ENCODE measurements around the gene MYO1D.

Gene MYO1D

GRCh38 chr17:32810690-32811089 lies 66.2 kb downstream of the MYO1D start:
- no peak for DNase-seq

DNA sequence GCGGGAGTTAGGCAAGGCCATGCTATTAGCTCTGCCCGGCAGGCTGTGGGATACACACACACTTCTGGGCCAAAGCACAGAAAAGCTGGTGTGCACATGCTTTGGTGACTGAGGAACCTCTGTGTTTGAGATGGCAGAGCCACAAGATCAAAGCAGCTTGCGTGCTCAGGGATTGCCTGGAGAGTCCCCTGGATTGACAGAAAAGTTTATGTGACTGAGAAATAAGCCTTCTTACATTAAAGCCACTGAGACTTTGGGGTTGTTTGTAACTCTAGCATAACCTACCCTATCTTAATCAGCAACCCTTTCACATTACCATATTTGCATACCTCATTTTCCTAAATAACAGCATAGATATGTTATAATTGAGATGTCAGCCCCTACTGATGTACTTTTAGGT lies 69.3 kb downstream of the MYO1D start:
- DNase-seq: no peak

GRCh38 chr17:32806646-32807045 lies 70.3 kb downstream of the MYO1D start:
- no peak for DNase-seq

GRCh38 chr17:32805029-32805976 lies 71.6 kb downstream of the MYO1D start:
- DNase-seq: no peak

DNA sequence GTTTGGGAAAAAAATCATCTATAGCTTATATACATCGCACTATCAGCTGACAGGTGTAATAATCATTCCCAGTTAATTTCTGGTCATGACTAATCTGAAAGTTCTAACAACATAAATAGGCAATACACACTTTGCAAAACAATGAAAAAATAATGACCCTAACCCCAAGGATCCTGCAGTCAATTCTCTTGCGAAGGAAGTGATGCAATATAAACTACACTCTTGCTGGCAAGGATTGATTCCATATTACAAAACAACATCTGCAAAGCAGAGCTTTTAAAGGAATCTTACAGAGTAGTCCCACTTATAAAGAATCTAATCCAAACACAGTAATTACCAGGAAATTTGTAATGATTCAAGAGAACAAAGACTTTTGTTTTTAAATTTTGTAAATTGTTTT lies 73.4 kb downstream of the MYO1D start:
- DNase-seq: no peak

DNA sequence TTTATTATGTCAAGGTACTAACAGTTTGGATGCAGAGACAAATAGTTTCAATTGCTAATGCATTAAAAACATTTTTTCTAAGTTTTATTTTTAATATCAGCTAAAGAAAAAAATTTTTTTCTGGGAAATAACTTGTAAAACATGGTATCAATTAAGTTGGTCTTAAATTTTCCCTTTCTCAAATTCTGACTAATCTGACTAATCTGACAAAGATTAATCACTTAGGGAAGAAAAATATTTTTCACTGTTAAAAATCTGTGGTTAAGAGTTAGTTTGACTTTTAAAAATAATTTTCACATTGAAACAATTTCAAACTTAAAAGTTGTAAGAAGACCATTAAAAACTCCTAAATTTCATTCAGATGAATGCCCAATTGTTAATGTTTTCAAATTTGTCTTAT lies 74.6 kb downstream of the MYO1D start:
- no peak for DNase-seq

GRCh38 chr17:32801641-32802040 lies 75.3 kb downstream of the MYO1D start:
- no peak for DNase-seq

DNA sequence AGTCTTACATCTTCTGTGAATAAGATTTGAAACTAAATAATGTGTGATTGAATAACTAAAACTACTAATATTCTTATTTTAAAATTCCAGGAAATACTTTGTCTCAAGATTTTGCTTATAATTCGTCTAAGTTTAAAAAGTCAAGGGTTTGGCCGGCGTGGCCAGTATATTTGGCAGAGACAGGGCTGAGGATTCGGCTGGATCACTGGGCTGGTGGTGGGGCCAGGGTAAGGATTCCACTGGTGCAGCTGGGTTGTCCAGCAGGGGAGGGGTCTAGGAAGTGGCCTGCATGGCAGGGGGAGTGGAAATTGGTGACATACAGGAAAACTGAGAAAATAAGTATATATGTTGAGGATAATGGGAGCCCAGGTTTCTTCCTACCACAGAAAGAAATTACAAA lies 75.7 kb downstream of the MYO1D start:
- DNase-seq: no peak

DNA sequence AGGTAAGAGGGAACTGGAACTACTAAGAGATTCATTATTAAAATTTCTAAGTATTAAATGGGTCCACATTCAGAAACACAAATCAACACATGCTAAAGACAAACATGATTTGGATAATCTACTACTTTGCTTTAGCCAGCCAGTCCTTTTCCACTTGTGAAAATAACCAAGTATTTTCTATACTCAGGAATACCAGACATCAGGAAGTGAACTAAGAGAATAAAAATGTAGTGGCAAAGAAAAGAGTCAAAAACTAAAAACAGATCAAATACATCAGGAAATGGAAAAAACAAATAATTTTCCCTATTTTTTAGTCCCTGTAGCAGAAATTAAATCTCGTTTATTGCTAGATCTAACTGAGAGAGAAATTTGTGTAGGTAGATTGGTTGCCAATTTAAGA lies 78.0 kb downstream of the MYO1D start:
- no peak for DNase-seq

DNA sequence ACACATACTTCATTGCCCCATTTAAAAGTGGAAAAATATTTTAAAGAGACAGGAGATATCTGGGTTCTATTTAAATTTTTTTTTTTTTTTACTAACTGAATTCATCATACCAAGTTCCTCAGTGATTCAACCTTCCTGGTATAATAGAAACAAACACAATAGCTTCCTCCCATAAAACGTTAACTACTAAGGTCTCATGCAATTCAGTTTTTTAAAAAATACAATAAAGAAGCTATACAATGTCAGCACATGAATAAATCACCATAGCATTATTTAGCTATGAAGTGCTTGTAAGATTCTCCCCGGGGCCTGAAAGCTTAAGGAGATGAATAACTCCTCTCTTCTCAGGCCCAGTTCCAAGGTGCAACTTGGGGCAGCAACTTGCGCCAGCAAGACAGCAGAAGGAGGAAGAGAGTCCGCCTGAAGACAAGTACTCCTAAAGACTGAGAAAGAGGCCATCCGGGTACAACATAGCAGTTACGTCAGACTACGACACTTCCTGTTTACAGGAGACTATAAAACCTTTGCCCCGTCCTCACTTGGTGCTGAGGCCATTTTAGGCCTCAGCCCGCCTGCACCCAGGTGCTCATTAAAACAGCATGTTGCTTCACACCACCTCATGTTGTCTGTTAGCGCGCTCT lies 81.5 kb downstream of the MYO1D start:
- DNase-seq: no peak

GRCh38 chr17:32794533-32795246 lies 82.2 kb downstream of the MYO1D start:
- DNase-seq: no peak

- no peak for DNase-seq
These were observed 83.1 kb downstream of the MYO1D start for GRCh38 chr17:32793841-32794240.

GRCh38 chr17:32792207-32792606 lies 84.7 kb downstream of the MYO1D start:
- no peak for DNase-seq

- DNase-seq: no peak
These were observed 90.8 kb downstream of the MYO1D start for GRCh38 chr17:32786169-32786568.

- DNase-seq: no peak
These were observed 92.8 kb downstream of the MYO1D start for GRCh38 chr17:32784113-32784512.

- peak; percentile 54 to 80 for DNase-seq
These were observed 93.3 kb downstream of the MYO1D start for GRCh38 chr17:32783602-32784001.

- DNase-seq: no peak
These were observed 96.2 kb downstream of the MYO1D start for GRCh38 chr17:32780721-32781120.

- no peak for DNase-seq
These were observed 99.0 kb downstream of the MYO1D start for GRCh38 chr17:32777922-32778321.

DNA sequence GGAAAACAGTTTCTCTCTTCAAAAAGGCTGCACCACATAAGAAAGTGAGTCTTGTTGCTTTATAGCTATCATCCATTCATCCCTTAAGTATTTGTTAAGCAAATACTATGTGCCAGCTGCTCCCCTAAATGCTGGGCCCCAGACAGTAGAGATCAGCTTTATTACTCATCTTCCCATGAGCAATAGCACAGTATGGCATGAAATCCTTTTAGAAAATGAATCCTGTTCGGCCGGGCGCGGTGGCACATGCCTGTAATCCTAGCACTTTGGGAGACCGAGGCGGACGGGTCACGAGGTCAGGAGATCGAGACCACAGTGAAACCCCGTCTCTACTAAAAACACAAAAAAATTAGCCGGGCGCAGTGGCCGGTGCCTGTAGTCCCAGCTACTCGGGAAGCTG lies 99.5 kb downstream of the MYO1D start:
- no peak for DNase-seq

DNA sequence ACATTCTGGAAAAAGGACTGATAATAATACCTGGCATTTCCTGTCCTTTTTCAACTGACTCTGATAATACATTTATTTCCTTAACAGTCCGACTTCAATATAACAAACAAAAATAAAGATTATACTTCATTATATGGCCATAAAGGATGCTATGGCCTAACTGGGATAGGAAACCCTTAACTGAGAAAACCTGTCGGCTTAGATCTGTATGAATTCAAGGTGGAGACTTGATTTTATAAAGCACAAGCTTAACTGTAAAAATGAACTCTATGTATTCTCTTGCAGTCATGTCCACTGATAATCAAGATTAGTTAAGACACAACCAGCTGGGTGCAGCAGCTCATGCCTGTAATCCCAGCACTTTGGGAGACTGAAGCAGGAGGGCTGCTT lies 102.2 kb downstream of the MYO1D start:
- no peak for DNase-seq

GRCh38 chr17:32773856-32774694 lies 102.8 kb downstream of the MYO1D start:
- DNase-seq: no peak

DNA sequence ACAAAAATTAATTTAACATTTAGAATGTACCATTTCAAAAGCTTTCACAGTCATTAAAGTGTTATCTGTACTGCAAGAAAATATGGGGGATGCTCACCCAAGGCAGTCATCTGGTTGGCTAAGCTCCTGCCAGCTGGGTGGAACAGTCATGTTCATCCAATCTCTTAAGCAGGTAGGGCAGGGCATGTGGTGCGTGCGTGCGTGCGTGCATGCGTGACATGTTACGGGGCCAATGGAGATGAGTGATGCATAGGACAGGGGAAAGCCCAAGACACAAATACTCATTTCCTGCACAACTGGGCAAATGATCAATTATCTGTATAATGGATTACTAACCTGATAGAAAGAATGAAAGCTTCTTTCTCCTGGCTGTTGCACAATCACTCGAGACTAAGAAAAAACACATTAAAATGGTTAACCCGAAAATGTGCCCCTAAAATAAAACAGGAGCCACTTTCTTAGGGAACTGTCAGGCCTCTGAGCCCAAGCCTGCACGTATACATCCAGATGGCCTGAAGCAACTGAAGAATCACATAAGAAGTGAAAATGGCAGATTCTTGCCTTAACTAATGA lies 104.4 kb downstream of the MYO1D start:
- no peak for DNase-seq

Measured in Kasumi-1 (cell line).